NCI-H226 (cell line): ENCODE results near the gene SPATA22.
"Not testable (repeated sequence)": the region's sequence is repeated elsewhere in the genome, so short reads cannot be mapped to it uniquely, and the experiment has no call there.

ENCODE experiments used
- DNase-seq: peaks from one replicate; pipeline ENCODE4 v3.0.0-alpha.2; 2015

The SPATA22 gene

GRCh38 chr17:3472137-3472536 is 518 bp upstream of the SPATA22 start:
- no peak for DNase-seq

GRCh38 chr17:3469529-3469928 is 2.1 kb downstream of the SPATA22 start:
- DNase-seq, result no peak

GRCh38 chr17:3466355-3466754 is 5.3 kb downstream of the SPATA22 start:
- not testable (repeated sequence) for DNase-seq

GRCh38 chr17:3448059-3448665 is 23.5 kb downstream of the SPATA22 start:
- DNase-seq, result no peak

- DNase-seq, result no peak
These were observed 24.0 kb downstream of the SPATA22 start for GRCh38 chr17:3447625-3448024.

GRCh38 chr17:3440451-3440850 is 31.2 kb downstream of the SPATA22 start:
- DNase-seq, result no peak

GRCh38 chr17:3438368-3438767 is 33.3 kb downstream of the SPATA22 start:
- DNase-seq, result no peak

GRCh38 chr17:3433741-3434140 is 37.9 kb downstream of the SPATA22 start, which contains the start of gene OR1E2:
OR1E2 (minus strand) TSS chr17:3433841; CDS start chr17:3433841, 0 bp downstream.
- DNase-seq, result no peak

- not testable (repeated sequence) for DNase-seq
These were observed 38.4 kb downstream of the SPATA22 start for GRCh38 chr17:3433215-3433614.

- no peak for DNase-seq
These were observed 53.4 kb downstream of the SPATA22 start for GRCh38 chr17:3418222-3418621.

- no peak for DNase-seq
These were observed 56.0 kb downstream of the SPATA22 start for GRCh38 chr17:3415610-3416009.

- not testable (repeated sequence) for DNase-seq
These were observed 59.4 kb downstream of the SPATA22 start for GRCh38 chr17:3412216-3412615.

- DNase-seq, result no peak
These were observed 60.5 kb downstream of the SPATA22 start, which contains the start of gene OR3A3 for GRCh38 chr17:3411070-3411469. OR3A3 (plus strand) TSS chr17:3411370.

- not testable (repeated sequence) for DNase-seq
These were observed 67.8 kb downstream of the SPATA22 start for GRCh38 chr17:3403856-3404255.

GRCh38 chr17:3401786-3402185 is 69.8 kb downstream of the SPATA22 start:
- DNase-seq, result peak; percentile 3

- DNase-seq, result no peak
These were observed 71.6 kb downstream of the SPATA22 start for GRCh38 chr17:3400055-3400454.

- DNase-seq, result no peak
These were observed 73.3 kb downstream of the SPATA22 start, which contains the start of gene OR1E1 for GRCh38 chr17:3398310-3398709. OR1E1 (minus strand) TSS chr17:3398410; CDS start chr17:3398410, 0 bp downstream.

GRCh38 chr17:3397801-3398200 is 73.8 kb downstream of the SPATA22 start:
- not testable (repeated sequence) for DNase-seq
